Measurements from ENCODE around the gene FAM25G. TPM values are rescaled to one million over a fixed set of nuclear protein-coding genes. Genes with fewer than 3 reads are reported as not detected.

Gene FAM25G
- total RNA-seq, 1 experiment from 2014 or later: not detected

GRCh38 chr10:47451998-47452494 lies 39.5 kb downstream of the FAM25G start:
- DNase-seq (ENCODE audit: low read depth, low spot score): no peak
- H3K4me3 ChIP-seq (replicated peaks in 1 of 2; ENCODE audit: low read depth in 1 of 2, low read length in 2 of 2): no peak overlapping the region
- ChIA-PET CTCF (no interaction called here), RAD21 (ENCODE audit: low non-redundant PET in 1 of 2, low total read pairs in 2 of 2, uncharacterized antibody in 2 of 2, unreplicated experiment in 2 of 2) (no interaction called here), POLR2A (no interaction called here)
- H3K9me2 ChIP-seq (ENCODE audit: insufficient read depth): no peaks in the 10 kb centered on the region
- TF ChIP-seq EGR1 (IDR thresholded peaks at IDR 0.05; ENCODE audit: low read depth) (no peak), SRF (IDR thresholded peaks at IDR 0.05; ENCODE audit: low read depth) (no peak), POLR2AphosphoS5 (IDR thresholded peaks at IDR 0.05; ENCODE audit: low read depth, low read length) (no peak), CBX3 (IDR thresholded peaks at IDR 0.05; ENCODE audit: low read depth) (no peak), JUND (IDR thresholded peaks at IDR 0.05) (no peak), ZBTB33 (IDR thresholded peaks at IDR 0.05; ENCODE audit: extremely low read depth, insufficient replicate concordance, low read length) (no peak)
- no peaks in the 10 kb centered on the region for H4K20me1 ChIP-seq (ENCODE audit: insufficient read depth)
- no peak overlapping the region for H3K4me2 ChIP-seq (ENCODE audit: low read length)
- no peak overlapping the region for H2AFZ ChIP-seq (ENCODE audit: low read depth, low read length, poor library complexity, severe bottlenecking)
- no peaks in the 10 kb centered on the region for H3K79me2 ChIP-seq (ENCODE audit: insufficient read depth, low read length)
- H3K9me3 ChIP-seq (ENCODE audit: control insufficient read depth in 1 of 2, insufficient read depth in 1 of 2, low read depth in 1 of 2, low read length in 2 of 2): no peaks in the 10 kb centered on the region
- no peak overlapping the region for H3K9ac ChIP-seq (ENCODE audit: low read length)
- BruUV-seq (replicated peaks): no TSS peak
- intact Hi-C loops (cut with micrococcal nuclease): no loop called here
- no peak overlapping the region for H3K27ac ChIP-seq (ENCODE audit: low read depth, low read length)
- no peaks in the 10 kb centered on the region for H3K27me3 ChIP-seq (ENCODE audit: insufficient read depth, low read length)
- H3K36me3 ChIP-seq (ENCODE audit: control insufficient read depth in 1 of 2, insufficient read depth in 2 of 2, low read length in 2 of 2): no peaks in the 10 kb centered on the region
- ATAC-seq: no peak
- peaks cover 0 to 9% of the 10 kb centered on the region in 2 experiments; a peak in 1 of 4 replicates for H3K4me1 ChIP-seq (ENCODE audit: control insufficient read depth in 1 of 2, insufficient read depth in 2 of 2, low read length in 2 of 2)

GRCh38 chr10:47451273-47451997 lies 40.1 kb downstream of the FAM25G start:
- TF ChIP-seq ATF3 (IDR thresholded peaks at IDR 0.05) (no peak), FOSL1 (IDR thresholded peaks at IDR 0.05; ENCODE audit: low read depth) (no peak), SRF (IDR thresholded peaks at IDR 0.05; ENCODE audit: low read depth) (no peak), EGR1 (IDR thresholded peaks at IDR 0.05; ENCODE audit: low read depth) (no peak)
- H4K20me1 ChIP-seq (ENCODE audit: insufficient read depth): no peaks in the 10 kb centered on the region
- DNase-seq (ENCODE audit: low read depth, low spot score): no peak
- H3K79me2 ChIP-seq (ENCODE audit: insufficient read depth, low read length): no peaks in the 10 kb centered on the region
- no peak overlapping the region for H2AFZ ChIP-seq (ENCODE audit: low read depth, low read length, poor library complexity, severe bottlenecking)
- ChIA-PET CTCF (no interaction called here), RAD21 (ENCODE audit: low non-redundant PET in 1 of 2, low total read pairs in 2 of 2, uncharacterized antibody in 2 of 2, unreplicated experiment in 2 of 2) (no interaction called here), POLR2A (no interaction called here)
- intact Hi-C loops (cut with micrococcal nuclease): no loop called here
- no peak overlapping the region for H3K4me3 ChIP-seq (replicated peaks in 1 of 2; ENCODE audit: low read depth in 1 of 2, low read length in 2 of 2)
- no peaks in the 10 kb centered on the region for H3K27me3 ChIP-seq (ENCODE audit: insufficient read depth, low read length)
- peaks cover 0 to 9% of the 10 kb centered on the region in 2 experiments; a peak in 1 of 4 replicates for H3K4me1 ChIP-seq (ENCODE audit: control insufficient read depth in 1 of 2, insufficient read depth in 2 of 2, low read length in 2 of 2)
- H3K9ac ChIP-seq (ENCODE audit: low read length): no peak overlapping the region
- H3K27ac ChIP-seq (ENCODE audit: low read depth, low read length): no peak overlapping the region
- H3K36me3 ChIP-seq (ENCODE audit: control insufficient read depth in 1 of 2, insufficient read depth in 2 of 2, low read length in 2 of 2): no peaks in the 10 kb centered on the region
- H3K9me3 ChIP-seq (ENCODE audit: control insufficient read depth in 1 of 2, insufficient read depth in 1 of 2, low read depth in 1 of 2, low read length in 2 of 2): no peaks in the 10 kb centered on the region
- H3K4me2 ChIP-seq (ENCODE audit: low read length): no peak overlapping the region
- BruUV-seq (replicated peaks): no TSS peak
- ATAC-seq: no peak
- H3K9me2 ChIP-seq (ENCODE audit: insufficient read depth): no peaks in the 10 kb centered on the region
